Testis (tissue), 2 donors: ENCODE data around the gene PRKCG.

Source experiments
- CTCF ChIP-seq, 3 experiments: fragments of 450-650 bp in 2 of 3; fragments of 200-600 bp in 1 of 3; sonication (generic) in 1 of 3; IDR thresholded peaks; one replicate each; pipeline ENCODE4 v1.5.1; 2016 to 2019; ENCODE audit warnings: antibody characterized with exemption in 3 of 3, mild to moderate bottlenecking in 2 of 3, moderate library complexity in 1 of 3
- POLR2A ChIP-seq: fragments of 450-650 bp; IDR thresholded peaks from one replicate; pipeline ENCODE4 v1.6.1; 2017; ENCODE audit warnings: antibody characterized with exemption, mild to moderate bottlenecking, moderate library complexity

DNA sequence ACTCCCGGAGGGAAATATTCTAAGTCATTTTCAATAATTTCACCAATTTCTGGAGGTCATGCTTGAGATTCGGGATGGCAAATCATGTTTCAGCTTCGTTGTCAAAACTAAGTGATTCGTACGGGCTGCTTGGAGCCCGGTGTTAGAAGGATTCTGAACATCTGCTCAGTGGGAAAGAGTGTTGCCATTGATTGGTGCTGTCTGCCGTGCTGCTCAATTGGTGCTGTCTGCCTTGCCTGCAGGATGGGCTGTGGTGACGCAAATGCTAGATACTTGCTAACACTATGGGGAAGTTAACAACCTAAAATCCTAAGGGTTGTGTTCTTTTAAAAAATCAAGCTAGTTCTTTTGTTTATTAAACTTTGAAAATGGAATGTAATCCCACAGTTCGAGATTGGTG, 63.4 kb downstream of the PRKCG start:
- TF ChIP-seq POLR2A (no peak), CTCF (IDR thresholded peaks at IDR 0.05) (no peak)
